Mammary epithelial cell (primary cell): ENCODE data around the gene TBC1D16.

Experiments used
- CTCF ChIP-seq, 2 donors: IDR thresholded peaks in 1 of 2; conservative IDR thresholded peaks in 1 of 2; 2 replicates each; pipeline ENCODE4 v1.5.1; 2011 to 2012; ENCODE audit warnings: inconsistent platforms in 2 of 2, low read length in 2 of 2, mild to moderate bottlenecking in 2 of 2, control low read depth in 1 of 2, low read depth in 1 of 2; ENCODE audit not compliant: insufficient read depth in 1 of 2; ENCODE audit errors: extremely low read depth in 1 of 2
- EZH2 ChIP-seq: IDR thresholded peaks from 2 replicates; pipeline ENCODE4 v1.6.1; 2012; ENCODE audit warnings: low read length, inconsistent platforms, borderline replicate concordance

DNA sequence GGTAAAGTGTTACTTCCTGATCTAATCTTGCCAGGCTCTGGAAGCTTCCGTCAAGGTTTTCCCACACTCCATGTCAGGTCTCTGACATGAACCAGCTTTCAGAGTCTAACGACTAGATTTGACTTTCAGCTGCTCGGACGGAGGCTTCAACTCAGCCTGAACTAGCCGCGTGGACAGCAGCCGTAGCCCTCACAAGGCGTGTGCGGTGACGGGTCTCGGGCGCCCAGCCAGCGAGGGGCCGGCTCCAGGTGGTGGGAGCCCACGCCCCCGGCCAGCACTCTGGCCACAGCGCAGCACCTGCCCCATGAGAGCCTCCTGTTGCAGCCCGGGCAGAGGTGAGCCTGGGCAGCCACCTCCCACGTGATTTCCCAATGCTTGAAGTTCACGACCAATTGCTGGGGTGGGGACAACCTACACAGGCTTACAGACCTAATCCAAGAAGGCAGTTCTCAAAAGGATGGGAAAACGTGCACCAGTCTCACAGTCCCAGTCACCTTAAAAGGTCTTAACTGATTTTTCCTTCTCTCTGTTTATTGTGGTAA is 45.5 kb downstream of the TBC1D16 start:
- TF ChIP-seq CTCF (conservative IDR thresholded peaks at IDR 0.05 in 1 of 2, IDR thresholded peaks at IDR 0.05 in 1 of 2; ENCODE audit: extremely low read depth in 1 of 2, insufficient read depth in 1 of 2, low read depth in 1 of 2, low read length in 2 of 2) = no peak
- TF ChIP-seq EZH2 = no peak
